ENCODE measurements around the gene C18orf32.

Gene C18orf32

GRCh38 chr18:49486953-49487710 is at the start of gene C18orf32:
Gene C18orf32, minus strand, starts transcription at chr18:49487234. Its CDS starts 3,486 bp downstream, at chr18:49483748.
- peak within 1 kb of the TSS; percentile 61 for H3K4me3 ChIP-seq (ENCODE audit: low read length)
- no peak for TF ChIP-seq CTCF (IDR thresholded peaks at IDR 0.05; ENCODE audit: insufficient read depth, low read depth, low read length, missing control alignments)
- DNase-seq (ENCODE audit: low read depth) = peak; percentile 96

GRCh38 chr18:49534846-49535601 is 48.0 kb upstream of the C18orf32 start:
- no peak for TF ChIP-seq CTCF (IDR thresholded peaks at IDR 0.05; ENCODE audit: insufficient read depth, low read depth, low read length, missing control alignments)
- no peak for DNase-seq (ENCODE audit: low read depth)
- H3K4me3 ChIP-seq (ENCODE audit: low read length) = no peak overlapping the region

- no peak for TF ChIP-seq CTCF (IDR thresholded peaks at IDR 0.05; ENCODE audit: insufficient read depth, low read depth, low read length, missing control alignments)
- H3K4me3 ChIP-seq (ENCODE audit: low read length) = no peak overlapping the region
- no peak for DNase-seq (ENCODE audit: low read depth)
Measured at GRCh38 chr18:49531678-49532153, 44.7 kb upstream of the C18orf32 start.

- no peak for DNase-seq (ENCODE audit: low read depth)
- TF ChIP-seq CTCF (IDR thresholded peaks at IDR 0.05; ENCODE audit: insufficient read depth, low read depth, low read length, missing control alignments) = no peak
- no peak overlapping the region for H3K4me3 ChIP-seq (ENCODE audit: low read length)
Measured at GRCh38 chr18:49529596-49529995, 42.6 kb upstream of the C18orf32 start.

- no peak for DNase-seq (ENCODE audit: low read depth)
- H3K4me3 ChIP-seq (ENCODE audit: low read length) = no peak overlapping the region
- TF ChIP-seq CTCF (IDR thresholded peaks at IDR 0.05; ENCODE audit: insufficient read depth, low read depth, low read length, missing control alignments) = no peak
Measured at GRCh38 chr18:49527631-49528327, 40.7 kb upstream of the C18orf32 start.

- H3K4me3 ChIP-seq (ENCODE audit: low read length) = no peak overlapping the region
- no peak for DNase-seq (ENCODE audit: low read depth)
- no peak for TF ChIP-seq CTCF (IDR thresholded peaks at IDR 0.05; ENCODE audit: insufficient read depth, low read depth, low read length, missing control alignments)
Measured at GRCh38 chr18:49525981-49526380, 38.9 kb upstream of the C18orf32 start.
